ENCODE results near the gene SCN4B.
A peak's percentile ranks its signal among the peaks of the same experiment; 100 is the strongest.
"Not testable (repeated sequence)": the region's sequence is repeated elsewhere in the genome, so short reads cannot be mapped to it uniquely, and the experiment has no call there.

The SCN4B gene

DNA sequence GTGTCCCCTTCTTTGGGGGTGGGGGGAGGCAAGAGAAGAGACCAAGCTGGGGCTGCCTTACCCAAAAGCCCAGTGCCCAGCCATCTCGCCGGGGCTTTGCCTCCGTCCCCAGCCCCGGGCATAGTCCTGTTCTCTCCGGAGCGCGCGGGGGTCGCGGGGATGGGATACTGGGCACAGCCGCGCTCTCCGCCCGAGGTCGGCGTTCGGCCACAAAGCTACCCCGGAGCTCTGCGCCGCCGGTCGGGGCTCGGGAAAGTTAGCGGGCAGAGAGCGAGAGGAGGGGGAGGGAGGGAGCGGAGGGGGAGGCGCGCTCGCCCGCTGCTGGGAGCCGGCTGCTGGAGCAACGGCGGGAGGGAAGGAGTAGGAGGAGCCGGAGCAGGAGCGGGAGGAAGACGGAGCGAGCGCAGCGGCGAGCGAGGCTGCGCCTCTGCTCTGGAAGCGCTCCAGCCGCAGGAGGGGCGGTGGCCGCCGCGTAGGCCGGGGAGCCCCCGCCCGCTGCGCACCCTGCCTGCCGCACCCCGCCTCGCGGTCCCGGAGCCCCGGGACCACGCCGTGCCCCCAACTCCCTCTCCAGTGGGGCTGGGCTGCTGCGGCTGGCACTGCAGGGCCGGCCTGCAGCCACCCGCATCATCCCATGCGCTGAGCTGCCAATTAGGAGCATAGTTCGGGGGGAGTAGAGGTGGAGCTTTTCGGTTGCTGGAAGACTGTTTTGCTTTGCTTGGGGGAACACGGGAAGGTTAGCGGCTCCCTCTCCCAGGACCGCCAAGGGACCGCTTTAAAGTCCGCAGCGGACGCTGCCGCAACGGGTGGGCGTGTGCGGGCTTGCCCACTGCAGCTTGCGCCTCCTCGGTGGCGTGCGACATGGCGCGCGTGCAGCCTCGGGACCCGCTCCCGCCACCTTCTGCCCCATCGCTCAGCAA is at the start of gene SCN4B:
Gene SCN4B (minus strand): TSS at position 272 of the 920 bp plus-strand sequence. CDS start 150 bp downstream, at position 122.
- DNase-seq = peak; percentile 55
- in situ Hi-C loops (cut with MboI; ENCODE audit: low pct_unique_long_range_greater_than_20kb, low sequenced_read_pairs) = no loop called here

GRCh38 chr11:118201966-118202365 is 49.3 kb upstream of the SCN4B start:
- in situ Hi-C loops (cut with MboI; ENCODE audit: low pct_unique_long_range_greater_than_20kb, low sequenced_read_pairs) = no loop called here
- no peak for DNase-seq

DNA sequence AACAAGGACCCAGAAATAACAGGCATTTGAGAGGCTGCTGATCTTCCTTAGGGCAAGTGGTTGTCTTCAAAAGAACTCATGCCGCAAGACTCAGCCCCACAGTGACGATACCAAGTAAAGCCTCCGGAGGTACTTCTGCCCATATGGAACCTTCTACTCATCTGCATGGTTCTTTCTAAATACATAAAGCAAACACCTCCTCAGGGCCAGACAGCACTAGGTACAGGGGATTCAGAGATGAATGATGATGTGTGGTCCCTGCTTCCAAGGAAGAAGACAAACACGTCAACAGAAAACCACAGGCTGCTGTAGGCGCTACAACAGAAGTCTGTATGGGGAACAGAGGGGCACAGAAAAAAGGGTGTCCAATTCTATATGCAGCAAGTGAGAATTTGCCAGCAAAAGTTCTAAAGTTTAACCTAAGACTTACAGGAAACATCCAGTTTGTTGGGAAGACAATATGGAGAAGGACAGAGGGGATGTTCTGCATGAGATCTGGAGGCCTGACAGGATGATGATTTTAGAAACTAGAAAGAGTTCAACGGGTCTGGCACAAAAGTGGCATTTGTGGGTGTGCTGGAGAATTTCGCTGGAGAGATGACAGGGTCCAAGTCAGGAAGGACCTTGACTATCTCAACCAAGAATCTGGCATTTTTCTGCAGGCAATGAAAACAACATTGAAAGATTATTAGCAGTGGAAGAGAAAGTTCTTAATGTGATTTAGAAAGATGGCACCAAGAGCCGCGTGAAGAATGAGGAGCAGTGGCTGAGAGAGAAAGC is 48.5 kb upstream of the SCN4B start:
- in situ Hi-C loops (cut with MboI; ENCODE audit: low pct_unique_long_range_greater_than_20kb, low sequenced_read_pairs) = no loop called here
- DNase-seq = no peak

DNA sequence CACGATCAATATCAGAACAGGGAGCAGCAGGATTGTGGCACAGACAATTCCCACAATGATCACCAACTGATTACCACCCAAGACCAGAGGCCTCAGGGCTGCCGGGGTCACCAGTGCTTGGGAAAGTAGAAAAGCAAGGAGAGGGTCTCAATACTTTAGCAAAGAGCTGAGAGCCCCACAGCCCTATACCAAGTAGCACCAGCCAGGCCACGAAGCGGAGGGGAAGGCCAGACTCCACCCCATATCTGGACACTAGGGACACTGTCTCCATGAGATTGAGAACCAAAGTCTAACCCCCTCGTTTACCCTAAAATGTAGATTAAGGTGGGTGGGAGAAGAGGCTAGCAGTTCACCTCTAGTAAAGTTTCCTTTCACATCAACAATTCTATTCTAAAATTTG is 47.9 kb upstream of the SCN4B start:
- in situ Hi-C loops (cut with MboI; ENCODE audit: low pct_unique_long_range_greater_than_20kb, low sequenced_read_pairs) = no loop called here
- no peak for DNase-seq

DNA sequence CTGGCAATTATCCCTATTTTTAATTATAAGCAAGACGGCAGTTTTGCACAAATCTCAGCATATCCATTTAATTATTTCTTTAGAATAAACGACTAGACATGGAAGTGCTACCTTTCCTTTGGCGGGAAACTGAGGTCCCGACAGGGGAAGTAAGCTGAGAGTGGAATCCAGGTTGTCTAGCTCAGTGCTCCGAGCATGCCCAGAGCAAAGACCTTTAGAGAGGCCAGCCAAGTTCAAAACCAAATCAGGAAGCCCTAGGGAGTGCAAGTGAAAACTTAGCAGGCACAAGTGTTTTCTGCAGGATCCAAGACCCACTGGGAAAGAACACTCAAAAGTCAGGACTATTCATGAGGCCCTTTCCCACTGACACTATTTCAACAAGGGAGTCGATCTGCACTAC is 46.5 kb upstream of the SCN4B start:
- in situ Hi-C loops (cut with MboI; ENCODE audit: low pct_unique_long_range_greater_than_20kb, low sequenced_read_pairs) = no loop called here
- DNase-seq = no peak

DNA sequence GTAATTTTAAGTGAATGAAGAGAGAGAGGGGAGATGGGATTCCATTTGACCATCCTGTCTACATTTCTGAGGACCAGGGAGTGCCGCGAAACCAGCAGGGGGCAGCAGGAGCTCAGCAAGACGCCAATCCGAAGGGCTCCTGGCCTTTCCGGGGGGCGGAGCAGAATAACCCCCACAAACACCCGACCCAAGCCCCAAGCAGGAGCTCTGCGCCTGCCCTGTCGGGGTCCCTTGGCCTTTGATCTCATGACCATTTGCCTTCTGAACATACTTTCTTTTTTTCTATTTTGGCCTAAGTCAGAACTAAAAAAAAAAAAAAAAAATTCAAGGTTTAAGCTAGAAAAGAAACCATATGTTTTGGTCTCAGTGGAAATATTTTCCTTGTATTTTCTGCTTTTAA is 45.7 kb upstream of the SCN4B start:
- DNase-seq = peak; percentile 76
- in situ Hi-C loops (cut with MboI; ENCODE audit: low pct_unique_long_range_greater_than_20kb, low sequenced_read_pairs) = no loop called here

GRCh38 chr11:118194835-118195627 is 42.4 kb upstream of the SCN4B start:
- DNase-seq = no peak
- in situ Hi-C loops (cut with MboI; ENCODE audit: low pct_unique_long_range_greater_than_20kb, low sequenced_read_pairs) = no loop called here

- in situ Hi-C loops (cut with MboI; ENCODE audit: low pct_unique_long_range_greater_than_20kb, low sequenced_read_pairs) = no loop called here
- DNase-seq = no peak
These were observed 41.4 kb upstream of the SCN4B start for GRCh38 chr11:118193910-118194566.

GRCh38 chr11:118192817-118193216 is 40.2 kb upstream of the SCN4B start:
- in situ Hi-C loops (cut with MboI; ENCODE audit: low pct_unique_long_range_greater_than_20kb, low sequenced_read_pairs); DNase-seq: not testable (repeated sequence)

GRCh38 chr11:118190942-118191506 is 38.4 kb upstream of the SCN4B start:
- in situ Hi-C loops (cut with MboI; ENCODE audit: low pct_unique_long_range_greater_than_20kb, low sequenced_read_pairs); DNase-seq: not testable (repeated sequence)

DNA sequence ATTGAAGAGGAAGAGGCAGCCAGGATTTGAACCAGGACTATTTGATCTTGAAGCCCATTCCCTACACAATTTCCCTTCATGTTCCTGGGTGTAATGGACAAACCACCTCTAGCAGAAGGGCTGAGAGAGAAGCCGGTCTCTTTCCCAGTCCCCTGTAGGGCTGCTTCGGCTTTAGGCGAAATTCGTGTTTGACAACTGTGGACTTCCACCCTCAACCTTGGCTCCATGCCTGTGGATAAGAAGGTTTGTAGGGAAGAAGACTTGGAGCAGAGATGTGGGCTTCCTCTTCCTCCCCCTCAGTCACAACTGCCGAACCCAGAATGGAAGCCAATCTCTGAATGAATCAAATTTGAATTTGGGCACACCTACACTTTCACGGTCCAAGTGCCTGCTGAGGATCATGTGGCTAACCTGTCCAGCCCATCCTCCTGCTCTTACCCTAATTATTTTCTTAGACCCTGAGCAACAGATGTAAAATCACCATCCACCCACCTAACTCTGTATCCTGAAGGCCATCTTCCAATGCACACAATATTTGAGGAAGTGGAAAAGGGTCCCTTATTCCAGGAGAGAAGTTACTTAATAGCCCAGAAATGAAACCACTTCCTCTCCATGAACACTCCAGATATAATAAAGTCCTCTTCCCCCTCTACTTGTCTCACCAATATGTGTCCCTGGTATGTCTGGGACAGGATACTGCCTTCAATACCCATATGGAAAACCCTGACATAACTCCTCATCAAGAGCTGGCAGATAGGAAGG is 33.9 kb upstream of the SCN4B start:
- peak; percentile 74 for DNase-seq
- in situ Hi-C loops (cut with MboI; ENCODE audit: low pct_unique_long_range_greater_than_20kb, low sequenced_read_pairs) = no loop called here

GRCh38 chr11:118184784-118185579 is 32.4 kb upstream of the SCN4B start:
- DNase-seq = no peak
- in situ Hi-C loops (cut with MboI; ENCODE audit: low pct_unique_long_range_greater_than_20kb, low sequenced_read_pairs) = no loop called here

GRCh38 chr11:118183691-118184090 is 31.1 kb upstream of the SCN4B start:
- DNase-seq; in situ Hi-C loops (cut with MboI; ENCODE audit: low pct_unique_long_range_greater_than_20kb, low sequenced_read_pairs): not testable (repeated sequence)

GRCh38 chr11:118180300-118180703 is 27.7 kb upstream of the SCN4B start:
- no peak for DNase-seq
- in situ Hi-C loops (cut with MboI; ENCODE audit: low pct_unique_long_range_greater_than_20kb, low sequenced_read_pairs) = no loop called here

- in situ Hi-C loops (cut with MboI; ENCODE audit: low pct_unique_long_range_greater_than_20kb, low sequenced_read_pairs) = no loop called here
- no peak for DNase-seq
These were observed 24.1 kb upstream of the SCN4B start for GRCh38 chr11:118176778-118177134.

GRCh38 chr11:118175993-118176777 is 23.6 kb upstream of the SCN4B start, which contains the start of gene SCN2B:
Gene SCN2B, minus strand, starts transcription at chr11:118176639. Its CDS starts 208 bp downstream, at chr11:118176431.
- in situ Hi-C loops (cut with MboI; ENCODE audit: low pct_unique_long_range_greater_than_20kb, low sequenced_read_pairs) = no loop called here

More at GRCh38 chr11:118175993-118176777, 23.6 kb upstream of the SCN4B start, which contains the start of gene SCN2B:
- DNase-seq = peak; percentile 19

All from KBM-7 (cell line).